Astrocyte of the spinal cord (primary cell): Measurements from ENCODE around the gene FGF16.
"Not testable (repeated sequence)": the region's sequence is repeated elsewhere in the genome, so short reads cannot be mapped to it uniquely, and the experiment has no call there.

ENCODE experiments used
- DNase-seq: peaks from one replicate; pipeline ENCODE4 v3.0.0; 2011; ENCODE audit warnings: low read depth, low spot score
- H3K4me3 ChIP-seq: 2 replicates; pipeline ENCODE4 v1.5.1; 2011; ENCODE audit warnings: low read depth, mild to moderate bottlenecking, low read length, moderate library complexity
- in situ Hi-C: cut with HindIII; loops from 2 replicates; pipeline ENCODE4 v1.10.0; 2017; ENCODE audit warnings: low sequenced_read_pairs
- TF ChIP-seq, protein P1 (sequence below): IDR thresholded peaks from 2 replicates; pipeline ENCODE4 v1.5.1; 2012; ENCODE audit warnings: low read depth, mild to moderate bottlenecking, low read length, inconsistent platforms

The FGF16 gene

DNA sequence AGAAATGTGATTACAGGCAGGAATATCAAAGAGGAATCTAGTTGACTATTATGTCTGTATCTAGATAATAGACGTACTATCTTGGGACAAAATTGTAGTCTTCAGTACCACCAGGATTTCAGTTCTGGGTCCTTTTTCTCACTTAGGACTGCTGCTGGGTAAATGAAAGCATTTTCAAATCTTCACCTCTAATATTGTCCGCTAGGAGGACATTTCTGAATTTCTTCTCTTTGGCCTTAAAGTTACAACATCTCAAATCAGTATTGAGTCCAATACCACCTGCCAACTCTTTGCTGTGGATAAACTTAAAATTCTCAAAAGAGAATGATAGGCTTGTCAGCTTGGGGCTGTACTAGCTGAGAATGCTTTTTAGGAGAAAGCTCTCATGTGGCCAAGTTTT, 6.0 kb downstream of the FGF16 start:
- in situ Hi-C loops, result no loop called here
- DNase-seq, result no peak
- TF ChIP-seq, protein P1, sequence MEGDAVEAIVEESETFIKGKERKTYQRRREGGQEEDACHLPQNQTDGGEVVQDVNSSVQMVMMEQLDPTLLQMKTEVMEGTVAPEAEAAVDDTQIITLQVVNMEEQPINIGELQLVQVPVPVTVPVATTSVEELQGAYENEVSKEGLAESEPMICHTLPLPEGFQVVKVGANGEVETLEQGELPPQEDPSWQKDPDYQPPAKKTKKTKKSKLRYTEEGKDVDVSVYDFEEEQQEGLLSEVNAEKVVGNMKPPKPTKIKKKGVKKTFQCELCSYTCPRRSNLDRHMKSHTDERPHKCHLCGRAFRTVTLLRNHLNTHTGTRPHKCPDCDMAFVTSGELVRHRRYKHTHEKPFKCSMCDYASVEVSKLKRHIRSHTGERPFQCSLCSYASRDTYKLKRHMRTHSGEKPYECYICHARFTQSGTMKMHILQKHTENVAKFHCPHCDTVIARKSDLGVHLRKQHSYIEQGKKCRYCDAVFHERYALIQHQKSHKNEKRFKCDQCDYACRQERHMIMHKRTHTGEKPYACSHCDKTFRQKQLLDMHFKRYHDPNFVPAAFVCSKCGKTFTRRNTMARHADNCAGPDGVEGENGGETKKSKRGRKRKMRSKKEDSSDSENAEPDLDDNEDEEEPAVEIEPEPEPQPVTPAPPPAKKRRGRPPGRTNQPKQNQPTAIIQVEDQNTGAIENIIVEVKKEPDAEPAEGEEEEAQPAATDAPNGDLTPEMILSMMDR, result no peak
- no peak overlapping the region for H3K4me3 ChIP-seq

- no peak for DNase-seq
- in situ Hi-C loops, result no loop called here
- H3K4me3 ChIP-seq, result no peak overlapping the region
- TF ChIP-seq, protein P1, result no peak
These were observed 8.2 kb downstream of the FGF16 start for GRCh38 chrX:77455437-77455836.

DNA sequence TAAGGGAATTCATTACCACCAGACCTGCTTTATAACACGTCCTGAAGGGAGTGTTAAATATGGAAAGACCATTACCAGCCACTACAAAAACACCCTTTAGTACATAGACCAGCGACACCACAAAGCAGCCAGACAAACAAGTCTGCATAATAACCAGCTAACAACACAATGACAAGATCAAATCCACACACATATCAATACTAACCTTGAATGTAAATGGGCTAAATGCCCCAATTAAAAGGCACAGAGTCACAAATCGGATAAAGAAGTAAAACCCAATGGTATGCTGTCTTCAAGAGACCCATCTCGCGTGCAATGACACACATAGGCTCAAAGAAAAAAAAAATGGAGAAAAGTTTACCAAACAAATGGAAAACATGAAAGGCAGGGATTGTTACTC, 36.9 kb downstream of the FGF16 start:
- TF ChIP-seq, protein P1, result no peak
- DNase-seq, result no peak
- in situ Hi-C loops, result no loop called here
- no peak overlapping the region for H3K4me3 ChIP-seq

- TF ChIP-seq, protein P1, result no peak
- peak; percentile 76 for DNase-seq
- in situ Hi-C loops, result no loop called here
- no peak overlapping the region for H3K4me3 ChIP-seq
These were observed 46.7 kb downstream of the FGF16 start for GRCh38 chrX:77493677-77494553.

DNA sequence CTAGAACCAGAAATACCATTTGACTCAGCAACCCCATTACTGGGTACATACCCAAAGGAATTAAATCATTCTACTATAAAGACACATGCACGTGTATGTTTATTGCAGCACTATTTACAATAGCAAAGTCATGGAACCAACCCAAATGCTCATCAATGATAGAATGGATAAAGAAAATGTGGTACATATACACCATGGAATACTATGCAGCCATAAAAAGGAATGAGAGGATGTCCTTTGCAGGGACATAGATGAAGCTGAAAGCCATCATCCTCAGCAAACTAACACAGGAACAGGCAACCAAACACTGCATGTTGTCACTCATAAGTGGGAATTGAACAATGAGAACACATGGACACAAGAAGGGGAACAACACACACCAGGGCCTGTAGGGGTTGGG, 53.0 kb downstream of the FGF16 start:
- in situ Hi-C loops, H3K4me3 ChIP-seq, DNase-seq: not testable (repeated sequence)

DNA sequence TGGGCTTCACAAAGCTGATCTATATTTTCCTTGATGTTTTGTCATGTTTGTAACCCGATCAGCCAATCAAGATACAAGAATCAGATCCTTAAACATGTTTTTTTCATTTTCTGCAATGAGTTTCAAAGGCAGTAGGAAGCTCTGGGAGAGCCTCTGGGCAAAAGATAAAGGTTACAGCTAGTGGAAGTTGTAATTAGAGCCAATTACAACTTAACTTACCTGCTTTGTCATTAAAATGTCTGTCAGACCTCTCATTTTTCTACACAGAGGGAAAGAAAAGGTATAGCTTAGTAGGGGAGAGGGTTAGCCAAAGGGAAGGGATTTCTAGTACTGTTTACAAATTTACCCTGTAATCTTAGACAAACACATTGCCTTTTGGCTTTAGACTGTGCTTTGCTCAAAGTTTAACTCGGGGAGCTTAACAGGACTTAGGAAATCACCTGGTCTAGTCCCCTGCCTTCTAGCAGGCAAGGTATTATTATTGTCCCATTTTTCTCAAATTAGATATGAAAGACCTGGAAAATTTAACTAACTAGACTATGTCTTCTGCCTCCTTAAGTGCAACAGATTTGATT, 55.8 kb downstream of the FGF16 start:
- in situ Hi-C loops, result no loop called here

More for the DNA sequence above, 55.8 kb downstream of the FGF16 start:
- DNase-seq, result no peak
- H3K4me3 ChIP-seq, result no peak overlapping the region
- TF ChIP-seq, protein P1, result no peak
